ENCODE results near the gene CCL25.

DNA sequence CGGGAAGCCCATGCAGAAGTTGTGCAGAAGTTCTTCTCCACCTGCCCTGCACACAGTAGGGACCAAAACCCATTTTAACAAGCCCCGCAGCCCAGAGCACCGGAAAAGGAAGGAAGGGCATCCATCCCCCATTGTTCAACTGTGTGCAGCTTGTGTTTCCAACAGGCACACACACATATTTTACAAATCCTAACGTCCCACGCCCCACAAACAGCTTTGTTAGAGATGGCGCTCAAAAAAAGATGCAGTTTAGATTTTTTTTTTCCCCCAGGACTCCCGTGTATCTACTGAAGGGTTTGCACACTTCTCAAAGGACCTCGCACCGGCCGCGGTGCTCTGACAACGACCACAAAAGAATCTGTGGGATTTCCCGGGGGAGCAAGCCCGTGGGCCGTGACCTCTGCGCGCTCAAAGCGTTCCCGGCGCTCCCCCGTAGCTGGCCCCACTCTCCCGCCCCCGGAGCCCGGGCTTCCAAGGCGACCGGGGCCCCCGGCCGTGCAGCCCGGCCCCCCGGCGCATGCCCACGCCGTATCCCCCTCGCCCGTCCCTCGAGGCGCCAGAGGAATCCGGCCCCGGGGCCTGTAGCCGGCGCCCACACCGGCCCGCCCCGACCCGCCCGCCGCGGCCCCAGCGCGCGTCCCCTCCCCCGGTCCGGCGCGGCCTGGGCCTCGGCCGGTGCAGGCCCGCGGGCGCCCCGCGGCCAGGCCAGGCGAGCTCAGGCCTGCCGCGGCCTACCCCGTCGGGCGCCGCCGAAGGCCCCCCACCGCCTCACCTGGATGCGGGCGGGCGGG lies 47.6 kb upstream of the CCL25 start:
- no peak for TF ChIP-seq POLR2A (IDR thresholded peaks at IDR 0.05)
- TF ChIP-seq, protein P1, sequence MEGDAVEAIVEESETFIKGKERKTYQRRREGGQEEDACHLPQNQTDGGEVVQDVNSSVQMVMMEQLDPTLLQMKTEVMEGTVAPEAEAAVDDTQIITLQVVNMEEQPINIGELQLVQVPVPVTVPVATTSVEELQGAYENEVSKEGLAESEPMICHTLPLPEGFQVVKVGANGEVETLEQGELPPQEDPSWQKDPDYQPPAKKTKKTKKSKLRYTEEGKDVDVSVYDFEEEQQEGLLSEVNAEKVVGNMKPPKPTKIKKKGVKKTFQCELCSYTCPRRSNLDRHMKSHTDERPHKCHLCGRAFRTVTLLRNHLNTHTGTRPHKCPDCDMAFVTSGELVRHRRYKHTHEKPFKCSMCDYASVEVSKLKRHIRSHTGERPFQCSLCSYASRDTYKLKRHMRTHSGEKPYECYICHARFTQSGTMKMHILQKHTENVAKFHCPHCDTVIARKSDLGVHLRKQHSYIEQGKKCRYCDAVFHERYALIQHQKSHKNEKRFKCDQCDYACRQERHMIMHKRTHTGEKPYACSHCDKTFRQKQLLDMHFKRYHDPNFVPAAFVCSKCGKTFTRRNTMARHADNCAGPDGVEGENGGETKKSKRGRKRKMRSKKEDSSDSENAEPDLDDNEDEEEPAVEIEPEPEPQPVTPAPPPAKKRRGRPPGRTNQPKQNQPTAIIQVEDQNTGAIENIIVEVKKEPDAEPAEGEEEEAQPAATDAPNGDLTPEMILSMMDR (IDR thresholded peaks at IDR 0.05) = no peak
- TF ChIP-seq EP300 (IDR thresholded peaks at IDR 0.05) = no peak
- no peak for TF ChIP-seq POLR2AphosphoS5 (IDR thresholded peaks at IDR 0.05)

Measured in stomach (tissue), 4 donors.